ENCODE results near the gene VWA5B2. TPM values are rescaled to one million over a fixed set of nuclear protein-coding genes. Genes with fewer than 3 reads are reported as not detected.

Gene VWA5B2
- total and polyA plus RNA-seq, 9 of the 15 experiments (the other 6 are each of a cell fraction or from before 2014, with no cell fraction given) = 0.04 TPM; not detected in 8

DNA sequence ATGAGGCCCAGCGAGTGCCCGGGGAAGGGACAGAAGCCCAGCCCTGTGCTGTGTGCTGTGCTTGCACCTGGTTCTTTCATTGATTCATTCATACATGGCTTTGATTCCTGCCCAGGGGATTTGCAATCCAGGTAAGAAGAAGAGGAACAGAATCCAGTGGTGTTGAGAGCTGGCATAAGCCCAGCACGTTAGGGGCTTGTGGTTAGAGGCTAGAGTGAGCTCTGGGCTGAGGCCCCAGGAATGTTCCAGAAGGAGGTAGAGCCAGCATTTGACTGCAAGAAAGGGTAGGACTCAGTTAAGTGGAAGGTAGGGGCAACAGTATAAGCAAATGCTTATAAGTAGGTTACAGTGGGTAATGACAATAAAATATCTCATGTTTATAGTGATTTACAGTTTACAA, 2.3 kb downstream of the VWA5B2 start:
- H3K4me3 ChIP-seq = no peak overlapping the region
- ChIA-PET CTCF (ENCODE audit: low intra/inter-chr PET ratio) (no interaction called here), POLR2A (no interaction called here)
- H3K27me3 ChIP-seq (ENCODE audit: control insufficient read depth in 2 of 2, insufficient read depth in 2 of 2, low read length in 2 of 2) = peaks cover 44 to 69% of the 10 kb centered on the region in 2 experiments
- H3K79me2 ChIP-seq (ENCODE audit: control insufficient read depth, insufficient read depth, low read length) = no peaks in the 10 kb centered on the region
- no peak for DNase-seq (ENCODE audit: extremely low read depth in 1 of 4, low spot score in 3 of 4)
- no peaks in the 10 kb centered on the region for H3K9me1 ChIP-seq (ENCODE audit: control insufficient read depth, insufficient read depth, low read length)
- ATAC-seq = no peak
- intact Hi-C loops (cut with micrococcal nuclease) = no loop called here
- H3K9ac ChIP-seq (ENCODE audit: insufficient read depth in 1 of 2, low read depth in 2 of 2, low read length in 2 of 2) = no peak overlapping the region
- no peak for FAIRE-seq
- H3K4me2 ChIP-seq (ENCODE audit: insufficient read depth, low read length) = no peak overlapping the region
- no peak overlapping the region for H3K27ac ChIP-seq (ENCODE audit: extremely low read depth, low read depth, low read length)
- H2AFZ ChIP-seq (ENCODE audit: low read depth, low read length) = no peak overlapping the region
- no peaks in the 10 kb centered on the region for H3K9me3 ChIP-seq (replicated peaks; ENCODE audit: control insufficient read depth, insufficient read depth, low read depth, low read length)
- no peaks in the 10 kb centered on the region for H3K36me3 ChIP-seq (ENCODE audit: control insufficient read depth, insufficient read depth, low read length)
- 7% methylated on average over 3 of the region's 3 CpGs for WGBS (ENCODE audit: insufficient coverage, low coverage, missing lambda C conversion rate)
- H3K4me1 ChIP-seq (replicated peaks in 1 of 2; ENCODE audit: control insufficient read depth in 2 of 2, insufficient read depth in 2 of 2, low read length in 2 of 2) = peaks cover 0 to 39% of the 10 kb centered on the region in 2 experiments; a peak in 3 of 5 replicates
- peaks cover 15% of the 10 kb centered on the region for H4K20me1 ChIP-seq (replicated peaks; ENCODE audit: control insufficient read depth, insufficient read depth, low read length)
- in situ Hi-C loops (cut with MboI) = no loop called here
- no TSS peak for BruUV-seq (replicated peaks)
- TF ChIP-seq, protein P1, sequence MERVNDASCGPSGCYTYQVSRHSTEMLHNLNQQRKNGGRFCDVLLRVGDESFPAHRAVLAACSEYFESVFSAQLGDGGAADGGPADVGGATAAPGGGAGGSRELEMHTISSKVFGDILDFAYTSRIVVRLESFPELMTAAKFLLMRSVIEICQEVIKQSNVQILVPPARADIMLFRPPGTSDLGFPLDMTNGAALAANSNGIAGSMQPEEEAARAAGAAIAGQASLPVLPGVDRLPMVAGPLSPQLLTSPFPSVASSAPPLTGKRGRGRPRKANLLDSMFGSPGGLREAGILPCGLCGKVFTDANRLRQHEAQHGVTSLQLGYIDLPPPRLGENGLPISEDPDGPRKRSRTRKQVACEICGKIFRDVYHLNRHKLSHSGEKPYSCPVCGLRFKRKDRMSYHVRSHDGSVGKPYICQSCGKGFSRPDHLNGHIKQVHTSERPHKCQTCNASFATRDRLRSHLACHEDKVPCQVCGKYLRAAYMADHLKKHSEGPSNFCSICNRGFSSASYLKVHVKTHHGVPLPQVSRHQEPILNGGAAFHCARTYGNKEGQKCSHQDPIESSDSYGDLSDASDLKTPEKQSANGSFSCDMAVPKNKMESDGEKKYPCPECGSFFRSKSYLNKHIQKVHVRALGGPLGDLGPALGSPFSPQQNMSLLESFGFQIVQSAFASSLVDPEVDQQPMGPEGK (CRISPR knock-in tag; IDR thresholded peaks at IDR 0.05; ENCODE audit: borderline replicate concordance) = no peak
- TF ChIP-seq NEUROD1 (IDR thresholded peaks at IDR 0.05; ENCODE audit: borderline replicate concordance, low read depth, low read length, partially characterized antibody) = no peak
- TF ChIP-seq, protein P2, sequence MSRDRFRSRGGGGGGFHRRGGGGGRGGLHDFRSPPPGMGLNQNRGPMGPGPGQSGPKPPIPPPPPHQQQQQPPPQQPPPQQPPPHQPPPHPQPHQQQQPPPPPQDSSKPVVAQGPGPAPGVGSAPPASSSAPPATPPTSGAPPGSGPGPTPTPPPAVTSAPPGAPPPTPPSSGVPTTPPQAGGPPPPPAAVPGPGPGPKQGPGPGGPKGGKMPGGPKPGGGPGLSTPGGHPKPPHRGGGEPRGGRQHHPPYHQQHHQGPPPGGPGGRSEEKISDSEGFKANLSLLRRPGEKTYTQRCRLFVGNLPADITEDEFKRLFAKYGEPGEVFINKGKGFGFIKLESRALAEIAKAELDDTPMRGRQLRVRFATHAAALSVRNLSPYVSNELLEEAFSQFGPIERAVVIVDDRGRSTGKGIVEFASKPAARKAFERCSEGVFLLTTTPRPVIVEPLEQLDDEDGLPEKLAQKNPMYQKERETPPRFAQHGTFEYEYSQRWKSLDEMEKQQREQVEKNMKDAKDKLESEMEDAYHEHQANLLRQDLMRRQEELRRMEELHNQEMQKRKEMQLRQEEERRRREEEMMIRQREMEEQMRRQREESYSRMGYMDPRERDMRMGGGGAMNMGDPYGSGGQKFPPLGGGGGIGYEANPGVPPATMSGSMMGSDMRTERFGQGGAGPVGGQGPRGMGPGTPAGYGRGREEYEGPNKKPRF (IDR thresholded peaks at IDR 0.05; ENCODE audit: low read depth, low read length) = no peak
- TF ChIP-seq SRF (CRISPR knock-in tag; IDR thresholded peaks at IDR 0.05) = no peak
- no peak for TF ChIP-seq ATF7 (IDR thresholded peaks at IDR 0.05)
- no peak for TF ChIP-seq RBM22 (IDR thresholded peaks at IDR 0.05; ENCODE audit: low read depth, low read length, poor library complexity, severe bottlenecking)
- no peak for TF ChIP-seq ZNF583 (CRISPR knock-in tag; IDR thresholded peaks at IDR 0.05)
- TF ChIP-seq, protein P3, sequence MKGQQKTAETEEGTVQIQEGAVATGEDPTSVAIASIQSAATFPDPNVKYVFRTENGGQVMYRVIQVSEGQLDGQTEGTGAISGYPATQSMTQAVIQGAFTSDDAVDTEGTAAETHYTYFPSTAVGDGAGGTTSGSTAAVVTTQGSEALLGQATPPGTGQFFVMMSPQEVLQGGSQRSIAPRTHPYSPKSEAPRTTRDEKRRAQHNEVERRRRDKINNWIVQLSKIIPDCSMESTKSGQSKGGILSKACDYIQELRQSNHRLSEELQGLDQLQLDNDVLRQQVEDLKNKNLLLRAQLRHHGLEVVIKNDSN (CRISPR knock-in tag; IDR thresholded peaks at IDR 0.05) = no peak
- TF ChIP-seq MAFF (IDR thresholded peaks at IDR 0.05; ENCODE audit: low read length) = no peak
- no peak for TF ChIP-seq ZNF57 (CRISPR knock-in tag; IDR thresholded peaks at IDR 0.05)
- no peak for TF ChIP-seq HIVEP1 (CRISPR knock-in tag; IDR thresholded peaks at IDR 0.05)
- TF ChIP-seq ZC3H8 (IDR thresholded peaks at IDR 0.05) = no peak
- TF ChIP-seq SREBF2 (CRISPR knock-in tag; IDR thresholded peaks at IDR 0.05) = no peak
- TF ChIP-seq SIN3A (IDR thresholded peaks at IDR 0.05; ENCODE audit: borderline replicate concordance in 2 of 2, control insufficient read depth in 1 of 2, low read depth in 2 of 2, low read length in 2 of 2) = no peak
- TF ChIP-seq ZNF551 (CRISPR knock-in tag; IDR thresholded peaks at IDR 0.05) = no peak
- no peak for TF ChIP-seq GTF2A2 (tag; IDR thresholded peaks at IDR 0.05)
- TF ChIP-seq, protein P4, sequence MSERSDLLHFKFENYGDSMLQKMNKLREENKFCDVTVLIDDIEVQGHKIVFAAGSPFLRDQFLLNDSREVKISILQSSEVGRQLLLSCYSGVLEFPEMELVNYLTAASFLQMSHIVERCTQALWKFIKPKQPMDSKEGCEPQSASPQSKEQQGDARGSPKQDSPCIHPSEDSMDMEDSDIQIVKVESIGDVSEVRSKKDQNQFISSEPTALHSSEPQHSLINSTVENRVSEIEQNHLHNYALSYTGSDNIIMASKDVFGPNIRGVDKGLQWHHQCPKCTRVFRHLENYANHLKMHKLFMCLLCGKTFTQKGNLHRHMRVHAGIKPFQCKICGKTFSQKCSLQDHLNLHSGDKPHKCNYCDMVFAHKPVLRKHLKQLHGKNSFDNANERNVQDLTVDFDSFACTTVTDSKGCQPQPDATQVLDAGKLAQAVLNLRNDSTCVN (CRISPR knock-in tag; IDR thresholded peaks at IDR 0.05) = no peak
- no peak for TF ChIP-seq NFIX (CRISPR knock-in tag; IDR thresholded peaks at IDR 0.05; ENCODE audit: low read depth)
- no peak for TF ChIP-seq ZFP30 (CRISPR knock-in tag; IDR thresholded peaks at IDR 0.05; ENCODE audit: borderline replicate concordance)

Data from K562 (cell line).